Glomerular endothelial cell (primary cell): ENCODE results near the gene METRN. TPM values are rescaled to one million over a fixed set of nuclear protein-coding genes. Genes with fewer than 3 reads are reported as not detected.
"Not testable (repeated sequence)": the region's sequence is repeated elsewhere in the genome, so short reads cannot be mapped to it uniquely, and the experiment has no call there.

Source experiments
- DNase-seq: peaks from one replicate; pipeline ENCODE4 v3.0.0-alpha.2; 2011; ENCODE audit warnings: low read depth, low spot score; ENCODE audit errors: extremely low read depth
- total RNA-seq: library from RNA; depleted of rRNA; stranded (reverse); fragments of >200 nt; gene quantifications from 2 replicates; pipeline ENCODE4 v1.2.3, GENCODE V29; 2015

The METRN gene
- total RNA-seq, 1 donor from 2014 or later, result 54.4 TPM

GRCh38 chr16:689175-689897 is 25.6 kb upstream of the METRN start:
- DNase-seq, result no peak

- DNase-seq, result not testable (repeated sequence)
Observed at GRCh38 chr16:691242-691641, 23.7 kb upstream of the METRN start.

- no peak for DNase-seq
Observed at GRCh38 chr16:692356-693108, 22.4 kb upstream of the METRN start.

- DNase-seq, result no peak
Observed at GRCh38 chr16:693364-693763, 21.6 kb upstream of the METRN start.

- DNase-seq, result no peak
Observed at GRCh38 chr16:693766-694165, 21.2 kb upstream of the METRN start.

- no peak for DNase-seq
Observed at GRCh38 chr16:694187-694862, 20.6 kb upstream of the METRN start.

- DNase-seq, result no peak
Observed at GRCh38 chr16:694863-695354, 20.0 kb upstream of the METRN start.

- no peak for DNase-seq
Observed at GRCh38 chr16:695355-696089, 19.4 kb upstream of the METRN start.

GRCh38 chr16:698911-699671 is 15.8 kb upstream of the METRN start:
- DNase-seq, result no peak

- no peak for DNase-seq
Observed at GRCh38 chr16:700684-701584, 14.0 kb upstream of the METRN start.

- DNase-seq, result no peak
Observed at GRCh38 chr16:702341-702740, 12.6 kb upstream of the METRN start.

GRCh38 chr16:703406-703805 is 11.5 kb upstream of the METRN start:
- DNase-seq, result no peak

GRCh38 chr16:704047-704446 is 10.9 kb upstream of the METRN start:
- no peak for DNase-seq

- no peak for DNase-seq
Observed at GRCh38 chr16:704552-705380, 10.2 kb upstream of the METRN start.

GRCh38 chr16:705431-706188 is 9.3 kb upstream of the METRN start, which contains the start of gene FBXL16:
TSS of gene FBXL16 (minus strand) at chr16:705801. CDS start at chr16:697405, 8,396 bp downstream.
- DNase-seq, result no peak

- DNase-seq, result no peak
Observed at GRCh38 chr16:706189-707061, 8.5 kb upstream of the METRN start.
